ENCODE results near the gene C4orf50.

DNA sequence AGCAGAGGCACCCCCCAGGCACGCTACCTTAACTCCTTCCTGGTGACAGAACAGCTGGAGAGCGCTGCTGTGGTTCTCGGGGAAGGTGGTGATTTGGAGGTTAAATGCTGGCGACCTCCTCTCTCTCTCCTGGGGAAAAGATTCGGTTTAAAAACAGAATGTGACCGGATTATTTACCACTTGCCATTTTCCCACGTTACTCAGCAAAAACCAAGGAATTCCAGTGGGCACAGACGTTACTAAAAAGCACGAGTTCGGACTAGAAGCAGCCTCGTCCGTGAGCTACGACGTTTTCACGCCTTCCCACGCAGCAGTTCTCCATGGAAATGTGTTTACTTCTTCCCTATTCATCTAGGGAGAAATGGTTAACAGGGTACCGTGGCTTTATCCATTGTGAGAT lies 32.3 kb upstream of the C4orf50 start:
- TF ChIP-seq CTCF (IDR thresholded peaks at IDR 0.05; ENCODE audit: low read depth, low read length) (no peak), EZH2phosphoT487 (IDR thresholded peaks at IDR 0.05; ENCODE audit: low read depth) (no peak)
